Naive thymus-derived CD4-positive, alpha-beta T cell (primary cell): ENCODE measurements around the gene CAPZA1. TPM values are rescaled to one million over a fixed set of nuclear protein-coding genes. Genes with fewer than 3 reads are reported as not detected.

Source experiments
- ATAC-seq: fragments of 150-1000 bp; cut with Tn5 transposase; 2 replicates; pipeline ENCODE4 v1.10.0; 2021; ENCODE audit warnings: mild to moderate bottlenecking, moderate library complexity
- CTCF ChIA-PET: fragments of 350-600 bp; sonication (Branson Sonifier 250); formaldehyde crosslinking; loops from one replicate; lab custom pipeline; 2021; ENCODE audit warnings: antibody characterized with exemption; lab: Charles Lee
- POLR2A ChIA-PET: fragments of 350-600 bp; sonication (Branson Sonifier 250); formaldehyde crosslinking; loops from one replicate; lab custom pipeline; 2021; ENCODE audit warnings: antibody characterized with exemption, inconsistent platforms; lab: Charles Lee
- DNase-seq, 9 donors: peaks; one replicate each; pipeline versions ENCODE4 v3.0.0 to v3.0.0-alpha.2; 2020 to 2022; ENCODE audit warnings: mixed read lengths in 1 of 9
- H3K27ac ChIP-seq: one replicate; pipeline ENCODE4 v1.7.0; 2013; ENCODE audit warnings: mild to moderate bottlenecking, low read depth, low read length, moderate library complexity
- H3K27me3 ChIP-seq, 2 donors: one replicate each; pipeline ENCODE4 v1.7.0; 2013; ENCODE audit warnings: low read length in 2 of 2, mild to moderate bottlenecking in 2 of 2, moderate library complexity in 2 of 2; ENCODE audit not compliant: control insufficient read depth in 2 of 2, insufficient read depth in 2 of 2
- H3K36me3 ChIP-seq, 3 experiments: 1 replicate in 2 of 3; 2 replicates in 1 of 3; pipeline ENCODE4 v1.7.0; 2013; ENCODE audit warnings: low read length in 3 of 3, mild to moderate bottlenecking in 3 of 3, moderate library complexity in 1 of 3; ENCODE audit not compliant: insufficient read depth in 3 of 3, control insufficient read depth in 2 of 3
- H3K4me1 ChIP-seq, 2 donors: one replicate each; pipeline ENCODE4 v1.7.0; 2013; ENCODE audit warnings: low read length in 2 of 2, mild to moderate bottlenecking in 2 of 2, moderate library complexity in 1 of 2; ENCODE audit not compliant: control insufficient read depth in 2 of 2, insufficient read depth in 2 of 2
- H3K4me3 ChIP-seq: 2 replicates; pipeline ENCODE4 v1.7.0; 2013; ENCODE audit warnings: mild to moderate bottlenecking, low read length
- H3K9me3 ChIP-seq, 3 experiments: 1 replicate in 2 of 3; 2 replicates in 1 of 3; pipeline ENCODE4 v1.7.0; 2013; ENCODE audit warnings: low read length in 3 of 3; ENCODE audit not compliant: control insufficient read depth in 2 of 3
- H3K27ac Mint-ChIP-seq, 9 donors: one replicate each; pipeline ENCODE4 v1.8.0; 2020 to 2022; ENCODE audit warnings: mixed read lengths in 9 of 9, mild to moderate bottlenecking in 8 of 9, moderate library complexity in 5 of 9, inconsistent platforms in 2 of 9
- H3K27me3 Mint-ChIP-seq, 5 donors: one replicate each; pipeline ENCODE4 v1.8.0; 2021 to 2022; ENCODE audit warnings: mixed read lengths in 5 of 5, mild to moderate bottlenecking in 1 of 5
- H3K36me3 Mint-ChIP-seq, 5 donors: one replicate each; pipeline ENCODE4 v1.8.0; 2020 to 2022; ENCODE audit warnings: mixed read lengths in 5 of 5, mild to moderate bottlenecking in 3 of 5, inconsistent platforms in 1 of 5
- H3K4me1 Mint-ChIP-seq, 7 donors: one replicate each; pipeline ENCODE4 v1.8.0; 2020 to 2022; ENCODE audit warnings: mixed read lengths in 7 of 7, mild to moderate bottlenecking in 3 of 7, inconsistent platforms in 1 of 7
- H3K4me3 Mint-ChIP-seq, 10 donors: one replicate each; pipeline ENCODE4 v1.8.0; 2020 to 2022; ENCODE audit warnings: mild to moderate bottlenecking in 10 of 10, mixed read lengths in 10 of 10, moderate library complexity in 6 of 10, inconsistent platforms in 2 of 10
- H3K9me3 Mint-ChIP-seq, 11 donors: one replicate each; pipeline ENCODE4 v1.8.0; 2020 to 2022; ENCODE audit warnings: mixed read lengths in 11 of 11, mild to moderate bottlenecking in 4 of 11, inconsistent platforms in 1 of 11, moderate library complexity in 1 of 11
- intact Hi-C, 2 donors: fragments of 100-400 bp; cut with micrococcal nuclease; formaldehyde crosslinking; loops; one replicate each; pipeline ENCODE4 v1.15.1; 2023
- polyA plus RNA-seq, 2 donors: library from polyadenylated mRNA; unstranded; fragments of 300-500 nt; fragmentation: Illumina TruSeq; gene quantifications; one replicate each; pipeline ENCODE4 v1.2.3, GENCODE V29; 2021
- total RNA-seq, 6 experiments: library from RNA in 5 of 6; stranded (reverse) in 5 of 6; gene quantifications; 1 replicate in 5 of 6; 2 replicates in 1 of 6; pipeline ENCODE4 v1.2.3 and lab custom pipeline; 2021 to 2026

Gene CAPZA1
- total and polyA plus RNA-seq, 7 experiments from 2014 or later: 114 to 237 (median 135) TPM

DNA sequence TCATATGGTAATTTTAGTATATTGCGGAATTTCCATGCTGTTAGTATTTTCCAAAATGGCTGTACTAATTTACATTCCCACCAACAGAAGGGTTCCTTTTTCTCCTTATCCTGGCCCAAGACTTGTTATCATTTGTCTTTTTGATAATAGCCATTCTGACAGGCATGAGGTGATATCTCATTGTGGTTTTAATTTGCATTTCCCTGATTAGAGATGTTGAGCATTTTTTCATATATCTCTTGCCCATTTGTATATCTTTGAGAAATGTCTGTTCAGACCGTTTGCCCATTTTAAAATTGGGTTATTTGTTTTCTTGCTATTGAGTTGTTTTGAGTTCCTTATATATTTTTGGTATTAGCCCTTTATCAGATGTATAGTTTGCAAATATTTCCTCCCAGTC lies 14.0 kb downstream of the CAPZA1 start:
- Histone ChIP-seq H3K4me1 (peaks cover 24 to 54% of the 10 kb centered on the region in 2 donors), H3K9me3 (no peaks in the 10 kb centered on the region), H3K36me3 (peaks cover 0 to 9% (median 0%) of the 10 kb centered on the region in 3 experiments), H3K27me3 (no peaks in the 10 kb centered on the region), H3K4me3 (no peak overlapping the region), H3K27ac (no peak overlapping the region)
- DNase-seq (no peak), ATAC-seq (no peak)
- Mint-ChIP-seq H3K27me3 (no peaks in the 10 kb centered on the region), H3K4me3 (peak overlapping the region in 4 of 10 donors; percentile 21 to 41 (median 32)), H3K4me1 (peaks cover 54 to 86% (median 83%) of the 10 kb centered on the region in 7 donors), H3K36me3 (peaks cover 12 to 40% (median 31%) of the 10 kb centered on the region in 5 donors), H3K27ac (peak overlapping the region in 6 of 9 donors; percentile 14 to 77 (median 46)), H3K9me3 (no peaks in the 10 kb centered on the region)
- POLR2A ChIA-PET: no interaction called here
- intact Hi-C loops: no loop called here
- CTCF ChIA-PET: no interaction called here

DNA sequence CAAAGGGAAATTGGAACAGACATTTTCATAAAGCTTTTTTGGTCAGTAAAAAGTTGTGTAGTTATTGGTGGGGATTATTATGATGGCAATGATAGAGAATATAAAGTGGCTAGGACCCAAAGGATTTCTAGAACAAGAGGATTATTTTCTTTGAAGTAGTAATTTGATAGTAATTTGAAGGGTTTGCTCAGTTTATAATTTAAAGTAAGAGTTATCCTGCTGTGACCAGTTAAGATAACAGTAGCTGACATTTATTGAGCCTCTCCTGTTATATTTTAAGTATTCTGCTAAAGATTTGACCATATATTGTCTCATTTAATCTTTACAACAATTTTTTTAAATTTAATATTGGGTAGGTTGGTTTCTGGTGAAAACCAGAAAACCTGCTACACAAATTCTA lies 14.7 kb downstream of the CAPZA1 start:
- Mint-ChIP-seq H3K9me3 (no peaks in the 10 kb centered on the region), H3K27ac (peak overlapping the region in 4 of 9 donors; percentile 14 to 62 (median 48)), H3K36me3 (peaks cover 7 to 37% (median 27%) of the 10 kb centered on the region in 5 donors), H3K4me1 (peaks cover 46 to 83% (median 75%) of the 10 kb centered on the region in 7 donors), H3K27me3 (no peaks in the 10 kb centered on the region), H3K4me3 (peak overlapping the region in 2 of 10 donors; percentile 4 to 41)
- intact Hi-C loops: no loop called here
- no peak overlapping the region for H3K27ac ChIP-seq
- CTCF ChIA-PET: no interaction called here
- POLR2A ChIA-PET: interaction anchor here (0.6 to 0.9 kb wide), 3 partner anchors 15 to 23 kb away, joined by 3 to 4 read pairs (median 3); partner anchors contain the start of gene ST7L
- no peaks in the 10 kb centered on the region for H3K9me3 ChIP-seq
- DNase-seq (no peak), ATAC-seq (no peak)
- peaks cover 17 to 46% of the 10 kb centered on the region in 2 donors for H3K4me1 ChIP-seq
- H3K36me3 ChIP-seq: peaks cover 0 to 9% (median 0%) of the 10 kb centered on the region in 3 experiments
- H3K27me3 ChIP-seq: no peaks in the 10 kb centered on the region
- no peak overlapping the region for H3K4me3 ChIP-seq

DNA sequence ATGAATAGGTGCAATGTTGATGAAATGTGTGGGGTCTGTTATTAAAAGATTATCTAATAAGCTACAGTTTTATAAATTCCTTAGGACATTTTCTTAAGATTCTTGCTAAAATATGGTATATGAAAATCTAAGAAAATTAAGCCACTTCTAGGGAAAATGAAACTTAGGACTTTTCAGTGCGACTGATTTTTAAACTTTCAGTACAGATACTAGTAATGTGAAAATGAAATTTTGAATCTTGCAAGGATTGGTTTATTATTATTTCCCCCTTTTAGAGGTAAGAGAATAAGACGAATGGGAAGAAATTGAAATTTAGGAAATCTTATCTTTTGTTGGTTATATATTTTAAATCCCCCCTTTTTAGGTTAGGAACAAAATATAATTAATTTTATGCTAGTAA lies 16.4 kb downstream of the CAPZA1 start:
- H3K27ac ChIP-seq: no peak overlapping the region
- H3K9me3 ChIP-seq: no peaks in the 10 kb centered on the region
- CTCF ChIA-PET: interaction anchor here (1.3 kb wide), 1 partner anchor 14 kb away, joined by 3 read pairs; no protein-coding TSS in a partner anchor
- ATAC-seq (no peak), DNase-seq (no peak)
- Mint-ChIP-seq H3K36me3 (peaks cover 4 to 31% (median 22%) of the 10 kb centered on the region in 5 donors), H3K4me1 (peaks cover 36 to 71% (median 61%) of the 10 kb centered on the region in 7 donors), H3K27ac (peak overlapping the region in 4 of 9 donors; percentile 40 to 71 (median 63)), H3K9me3 (no peaks in the 10 kb centered on the region), H3K27me3 (no peaks in the 10 kb centered on the region), H3K4me3 (peak overlapping the region in 4 of 10 donors; percentile 2 to 49 (median 36))
- intact Hi-C loops: loop anchor here in 1 of 2 donors (1.0 kb wide), 1 partner anchor 11 kb away; no protein-coding TSS in a partner anchor
- POLR2A ChIA-PET: interaction anchor here (2.2 kb wide), 1 partner anchor 17 kb away, joined by 9 read pairs; the partner anchor contains the start of genes CAPZA1 and ST7L
- peaks cover 0 to 3% (median 0%) of the 10 kb centered on the region in 3 experiments for H3K36me3 ChIP-seq
- no peak overlapping the region for H3K4me3 ChIP-seq
- no peaks in the 10 kb centered on the region for H3K27me3 ChIP-seq
- H3K4me1 ChIP-seq: peaks cover 13 to 40% of the 10 kb centered on the region in 2 donors

DNA sequence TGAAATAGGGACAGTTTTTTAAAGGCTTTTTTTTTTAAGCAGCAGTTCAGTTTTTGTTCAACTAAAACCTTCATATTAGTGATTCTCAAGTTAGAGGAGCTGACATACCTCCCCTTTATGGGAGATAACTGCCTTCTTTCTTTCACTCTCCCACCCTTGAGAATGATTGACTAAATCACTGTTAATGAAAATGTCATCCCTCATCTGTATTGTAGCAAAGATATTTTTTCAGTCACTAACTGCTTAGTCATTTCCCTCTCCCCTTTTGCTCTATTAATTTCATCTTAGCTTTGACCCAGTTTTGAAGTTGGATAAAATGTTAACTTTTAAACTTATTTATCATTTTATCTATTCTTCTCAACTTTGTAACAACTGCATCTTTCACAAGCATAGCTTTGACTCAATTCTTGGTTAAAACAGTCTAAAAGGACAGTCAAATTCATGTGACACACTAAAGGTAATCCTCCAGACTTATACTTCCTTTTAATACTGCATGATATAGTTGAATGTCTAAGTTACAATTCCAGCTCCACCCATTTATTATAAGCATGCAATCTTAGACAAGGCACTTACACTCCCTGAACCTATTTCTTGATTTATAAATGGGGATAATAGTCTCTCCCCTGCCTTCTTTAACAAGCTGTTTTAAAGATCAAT lies 17.1 kb downstream of the CAPZA1 start:
- peaks cover 4 to 26% (median 18%) of the 10 kb centered on the region in 5 donors for H3K36me3 Mint-ChIP-seq
- no peak overlapping the region for H3K4me3 ChIP-seq
- CTCF ChIA-PET: interaction anchor here (0.6 kb wide), 1 partner anchor 342 kb away, joined by 4 read pairs; no protein-coding TSS in a partner anchor
- H3K9me3 ChIP-seq: no peaks in the 10 kb centered on the region
- POLR2A ChIA-PET: interaction anchor here (2.2 kb wide), 1 partner anchor 17 kb away, joined by 9 read pairs; the partner anchor contains the start of genes CAPZA1 and ST7L
- ATAC-seq: peak; percentile 20
- DNase-seq: no peak
- no peaks in the 10 kb centered on the region for H3K9me3 Mint-ChIP-seq
- no peaks in the 10 kb centered on the region for H3K27me3 Mint-ChIP-seq
- H3K27ac Mint-ChIP-seq: peak overlapping the region; percentile 31 to 84 (median 68)
- intact Hi-C loops: loop anchor here in 1 of 2 donors (1.0 kb wide), 1 partner anchor 11 kb away; no protein-coding TSS in a partner anchor
- H3K4me1 Mint-ChIP-seq: peaks cover 35 to 65% (median 59%) of the 10 kb centered on the region in 7 donors
- peak overlapping the region; percentile 38 for H3K27ac ChIP-seq
- H3K4me1 ChIP-seq: peaks cover 13 to 34% of the 10 kb centered on the region in 2 donors
- no peaks in the 10 kb centered on the region for H3K27me3 ChIP-seq
- peak overlapping the region in 5 of 10 donors; percentile 12 to 48 (median 22) for H3K4me3 Mint-ChIP-seq
- no peaks in the 10 kb centered on the region for H3K36me3 ChIP-seq

DNA sequence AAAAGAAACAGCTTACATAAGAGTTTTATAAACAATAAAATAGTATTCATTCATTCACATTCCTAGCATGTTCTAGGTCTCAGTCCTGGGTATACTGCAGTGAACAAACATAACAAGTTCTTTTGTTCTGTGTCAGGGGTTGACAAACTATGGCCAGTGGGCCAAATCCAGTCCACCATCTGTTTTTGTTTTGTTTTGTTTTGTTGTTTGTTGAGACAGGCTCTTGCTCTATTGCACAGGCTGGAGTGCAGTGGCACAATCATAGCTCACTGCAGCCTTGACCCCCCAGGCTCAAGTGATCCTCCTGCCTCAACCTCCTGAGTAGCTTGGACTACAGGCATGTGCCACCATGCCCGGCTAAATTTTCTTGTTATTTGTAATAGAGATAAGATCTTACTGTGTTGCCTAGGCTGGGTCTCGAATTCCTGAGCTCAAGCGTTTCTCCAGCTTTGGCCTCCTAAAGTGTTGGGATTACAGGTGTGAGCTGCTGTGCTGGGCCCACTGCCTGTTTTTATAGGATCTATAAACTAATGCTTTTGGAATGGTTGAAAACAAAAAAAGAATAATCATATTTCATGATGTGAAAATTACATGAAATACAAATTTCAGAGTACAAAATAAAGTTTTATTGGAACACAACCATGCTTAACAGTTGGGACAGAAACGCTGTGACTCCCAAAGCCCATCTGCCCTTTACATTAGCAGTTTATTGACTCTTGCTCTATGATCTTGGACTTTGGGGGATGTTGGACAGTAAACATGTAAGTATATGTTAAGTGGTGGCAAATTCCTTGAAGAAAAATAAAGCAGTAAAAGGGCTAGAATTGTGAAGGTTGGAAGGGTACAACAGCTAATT lies 17.9 kb downstream of the CAPZA1 start:
- no peak overlapping the region for H3K4me3 ChIP-seq
- intact Hi-C loops: no loop called here
- peak overlapping the region in 3 of 10 donors; percentile 12 to 36 (median 20) for H3K4me3 Mint-ChIP-seq
- H3K27me3 ChIP-seq: no peaks in the 10 kb centered on the region
- H3K4me1 Mint-ChIP-seq: peaks cover 32 to 65% (median 59%) of the 10 kb centered on the region in 7 donors
- ChIA-PET CTCF (interaction anchor here (0.5 to 0.6 kb wide), 2 partner anchors 343 to 943 kb away, joined by 3 to 4 read pairs; no protein-coding TSS in a partner anchor), POLR2A (interaction anchor here (2.2 kb wide), 1 partner anchor 18 kb away, joined by 9 read pairs; the partner anchor contains the start of genes CAPZA1 and ST7L)
- no peaks in the 10 kb centered on the region for H3K9me3 ChIP-seq
- ATAC-seq (no peak), DNase-seq (no peak)
- H3K4me1 ChIP-seq: peaks cover 6 to 33% of the 10 kb centered on the region in 2 donors
- H3K9me3 Mint-ChIP-seq: no peaks in the 10 kb centered on the region
- H3K36me3 ChIP-seq: no peaks in the 10 kb centered on the region
- peak overlapping the region; percentile 38 for H3K27ac ChIP-seq
- peaks cover 4 to 18% (median 17%) of the 10 kb centered on the region in 5 donors for H3K36me3 Mint-ChIP-seq
- no peaks in the 10 kb centered on the region for H3K27me3 Mint-ChIP-seq
- H3K27ac Mint-ChIP-seq: peak overlapping the region in 8 of 9 donors; percentile 12 to 82 (median 50)

DNA sequence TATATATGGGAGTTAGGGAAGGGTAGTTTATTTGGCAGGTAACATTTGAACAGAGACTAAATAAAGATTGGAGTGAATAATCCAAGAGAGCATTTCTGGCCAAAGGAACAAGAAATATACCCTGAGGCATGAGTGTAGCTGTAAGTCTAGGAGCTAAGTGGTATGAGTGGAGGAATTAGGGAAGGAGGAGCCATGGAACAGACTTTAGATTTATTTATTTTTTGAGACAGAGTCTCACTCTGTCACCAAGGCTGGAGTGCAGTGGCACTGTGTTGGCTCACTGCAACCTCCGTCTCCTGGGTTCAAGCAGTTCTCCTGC lies 18.4 kb downstream of the CAPZA1 start:
- H3K4me3 Mint-ChIP-seq: peak overlapping the region in 1 of 10 donors; percentile 36
- no peak for DNase-seq

More for the DNA sequence above, 18.4 kb downstream of the CAPZA1 start:
- no peaks in the 10 kb centered on the region for H3K9me3 ChIP-seq
- intact Hi-C loops: no loop called here
- no peaks in the 10 kb centered on the region for H3K27me3 ChIP-seq
- Mint-ChIP-seq H3K27me3 (no peaks in the 10 kb centered on the region), H3K9me3 (no peaks in the 10 kb centered on the region), H3K36me3 (peaks cover 4 to 18% (median 16%) of the 10 kb centered on the region in 5 donors), H3K27ac (peak overlapping the region in 6 of 9 donors; percentile 4 to 82 (median 16)), H3K4me1 (peaks cover 30 to 66% (median 57%) of the 10 kb centered on the region in 7 donors)
- no peak for ATAC-seq
- H3K4me3 ChIP-seq: no peak overlapping the region
- H3K4me1 ChIP-seq: peaks cover 4 to 29% of the 10 kb centered on the region in 2 donors
- H3K27ac ChIP-seq: peak overlapping the region; percentile 11
- ChIA-PET POLR2A (interaction anchor here (2.2 kb wide), 1 partner anchor 19 kb away, joined by 9 read pairs; the partner anchor contains the start of genes CAPZA1 and ST7L), CTCF (no interaction called here)
- H3K36me3 ChIP-seq: no peaks in the 10 kb centered on the region
